Measurements from ENCODE around the gene TMEM221.

The TMEM221 gene

DNA sequence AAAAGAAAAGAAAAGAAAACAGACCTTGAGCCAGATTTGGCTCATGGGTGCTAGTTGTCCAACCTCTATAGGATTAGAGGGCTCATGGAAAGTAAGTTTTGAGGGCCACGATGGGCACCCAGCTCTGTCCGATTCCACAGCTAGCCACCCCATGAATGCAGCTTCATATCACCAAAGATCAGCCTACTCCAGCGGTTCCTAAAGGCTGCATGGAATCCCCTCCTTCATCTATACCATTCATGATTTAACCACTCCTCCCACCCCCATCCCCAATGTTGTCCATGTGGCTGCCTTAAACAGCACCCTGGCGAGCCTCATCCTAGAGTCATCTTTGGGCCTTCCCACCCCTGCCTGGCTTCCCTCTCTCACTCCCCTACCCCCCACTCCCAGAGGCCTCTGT is 26.5 kb downstream of the TMEM221 start:
- no peak for DNase-seq (ENCODE audit: low read depth)
- TF ChIP-seq, protein P1, sequence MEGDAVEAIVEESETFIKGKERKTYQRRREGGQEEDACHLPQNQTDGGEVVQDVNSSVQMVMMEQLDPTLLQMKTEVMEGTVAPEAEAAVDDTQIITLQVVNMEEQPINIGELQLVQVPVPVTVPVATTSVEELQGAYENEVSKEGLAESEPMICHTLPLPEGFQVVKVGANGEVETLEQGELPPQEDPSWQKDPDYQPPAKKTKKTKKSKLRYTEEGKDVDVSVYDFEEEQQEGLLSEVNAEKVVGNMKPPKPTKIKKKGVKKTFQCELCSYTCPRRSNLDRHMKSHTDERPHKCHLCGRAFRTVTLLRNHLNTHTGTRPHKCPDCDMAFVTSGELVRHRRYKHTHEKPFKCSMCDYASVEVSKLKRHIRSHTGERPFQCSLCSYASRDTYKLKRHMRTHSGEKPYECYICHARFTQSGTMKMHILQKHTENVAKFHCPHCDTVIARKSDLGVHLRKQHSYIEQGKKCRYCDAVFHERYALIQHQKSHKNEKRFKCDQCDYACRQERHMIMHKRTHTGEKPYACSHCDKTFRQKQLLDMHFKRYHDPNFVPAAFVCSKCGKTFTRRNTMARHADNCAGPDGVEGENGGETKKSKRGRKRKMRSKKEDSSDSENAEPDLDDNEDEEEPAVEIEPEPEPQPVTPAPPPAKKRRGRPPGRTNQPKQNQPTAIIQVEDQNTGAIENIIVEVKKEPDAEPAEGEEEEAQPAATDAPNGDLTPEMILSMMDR (conservative IDR thresholded peaks at IDR 0.05; ENCODE audit: low read depth, low read length) = no peak
- no peak overlapping the region for H3K4me3 ChIP-seq (ENCODE audit: low read length)

GRCh38 chr19:17420475-17420924 is 28.0 kb downstream of the TMEM221 start:
- no peak for DNase-seq (ENCODE audit: low read depth)
- H3K4me3 ChIP-seq (ENCODE audit: low read length) = peak overlapping the region; percentile 73

GRCh38 chr19:17419621-17420474 is 28.6 kb downstream of the TMEM221 start, which contains the start of gene MVB12A:
Gene MVB12A (plus strand): TSS chr19:17420047. CDS start chr19:17420136, 89 bp downstream.
- TF ChIP-seq, protein P1 (conservative IDR thresholded peaks at IDR 0.05; ENCODE audit: low read depth, low read length) = no peak
- peak within 1 kb of the TSS; percentile 73 for H3K4me3 ChIP-seq (ENCODE audit: low read length)
- peak; percentile 97 for DNase-seq (ENCODE audit: low read depth)

More at GRCh38 chr19:17420475-17420924, 28.0 kb downstream of the TMEM221 start:
- TF ChIP-seq, protein P1 (conservative IDR thresholded peaks at IDR 0.05; ENCODE audit: low read depth, low read length) = no peak

DNA sequence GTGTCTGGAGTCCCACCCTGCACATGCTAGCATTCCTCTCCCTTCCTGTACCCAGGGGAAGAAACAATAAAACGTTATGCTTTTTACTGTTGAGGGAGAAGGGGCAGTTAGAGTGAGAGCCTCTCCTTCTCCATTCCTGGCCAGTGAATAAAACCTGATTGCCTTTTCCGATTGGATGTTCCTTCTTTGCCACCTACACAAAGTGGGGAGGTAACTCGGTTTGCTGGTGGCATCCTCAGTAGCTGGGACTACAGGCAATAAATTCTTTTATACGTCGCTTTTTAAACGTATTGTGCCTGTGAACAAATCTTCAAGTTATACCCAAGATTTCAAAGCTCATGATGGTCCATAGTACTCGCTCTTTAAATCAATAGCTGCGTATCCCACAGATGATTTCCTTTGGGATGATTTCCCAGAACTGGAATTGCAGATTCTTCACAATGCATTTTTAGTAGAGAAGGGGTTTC is 29.3 kb downstream of the TMEM221 start:
- DNase-seq (ENCODE audit: low read depth) = no peak
- peak overlapping the region; percentile 53 for H3K4me3 ChIP-seq (ENCODE audit: low read length)
- TF ChIP-seq, protein P1 (conservative IDR thresholded peaks at IDR 0.05; ENCODE audit: low read depth, low read length) = no peak

GRCh38 chr19:17418710-17419109 is 29.8 kb downstream of the TMEM221 start:
- no peak for DNase-seq (ENCODE audit: low read depth)
- no peak overlapping the region for H3K4me3 ChIP-seq (ENCODE audit: low read length)
- TF ChIP-seq, protein P1 (conservative IDR thresholded peaks at IDR 0.05; ENCODE audit: low read depth, low read length) = no peak

DNA sequence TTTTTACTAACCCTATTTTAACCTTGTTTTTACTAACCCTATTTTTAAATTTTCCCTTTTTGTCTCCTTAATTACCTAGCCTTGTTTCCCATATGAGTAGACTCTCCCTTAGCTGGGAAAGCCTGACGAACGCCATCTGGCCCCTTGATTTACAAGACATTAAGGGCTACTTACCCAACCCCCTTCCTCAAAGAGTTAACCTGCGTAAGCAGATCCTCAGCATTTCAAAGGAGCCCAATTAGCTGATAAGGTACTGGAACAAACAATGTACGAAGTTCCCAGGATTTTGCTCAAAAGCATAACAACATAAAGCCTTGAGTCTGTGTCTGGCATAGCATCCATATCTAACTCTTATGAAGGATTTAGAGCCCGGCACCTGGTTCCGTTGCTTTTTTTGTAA is 33.3 kb downstream of the TMEM221 start:
- no peak for DNase-seq (ENCODE audit: low read depth)
- TF ChIP-seq, protein P1 (conservative IDR thresholded peaks at IDR 0.05; ENCODE audit: low read depth, low read length) = no peak
- no peak overlapping the region for H3K4me3 ChIP-seq (ENCODE audit: low read length)

GRCh38 chr19:17414097-17414496 is 34.4 kb downstream of the TMEM221 start:
- no peak for DNase-seq (ENCODE audit: low read depth)
- TF ChIP-seq, protein P1 (conservative IDR thresholded peaks at IDR 0.05; ENCODE audit: low read depth, low read length) = no peak
- H3K4me3 ChIP-seq (ENCODE audit: low read length) = no peak overlapping the region
